ENCODE results near the gene GLT1D1.
A peak's percentile ranks its signal among the peaks of the same experiment; 100 is the strongest.
"Not testable (repeated sequence)": the region's sequence is repeated elsewhere in the genome, so short reads cannot be mapped to it uniquely, and the experiment has no call there.

The GLT1D1 gene

GRCh38 chr12:128823916-128824839 lies 29.1 kb upstream of the GLT1D1 start, which contains the start of gene SLC15A4:
SLC15A4 (minus strand) TSS chr12:128823958; CDS start chr12:128823943, 15 bp downstream.
- Histone ChIP-seq H3K4me1 (ENCODE audit: control insufficient read depth, insufficient read depth, low read length) (peaks cover 14% of the 10 kb centered on the region), H3K36me3 (ENCODE audit: control insufficient read depth, insufficient read depth, low read length) (peaks cover 3% of the 10 kb centered on the region), H3K4me3 (ENCODE audit: low read depth, low read length) (peak within 1 kb of the TSS; percentile 84), H3K27me3 (ENCODE audit: control insufficient read depth, insufficient read depth, low read length) (no peaks in the 10 kb centered on the region), H3K9ac (ENCODE audit: low read depth, low read length) (peak within 1 kb of the TSS; percentile 97), H3K9me3 (ENCODE audit: control insufficient read depth, insufficient read depth, low read length) (no peaks in the 10 kb centered on the region)

DNA sequence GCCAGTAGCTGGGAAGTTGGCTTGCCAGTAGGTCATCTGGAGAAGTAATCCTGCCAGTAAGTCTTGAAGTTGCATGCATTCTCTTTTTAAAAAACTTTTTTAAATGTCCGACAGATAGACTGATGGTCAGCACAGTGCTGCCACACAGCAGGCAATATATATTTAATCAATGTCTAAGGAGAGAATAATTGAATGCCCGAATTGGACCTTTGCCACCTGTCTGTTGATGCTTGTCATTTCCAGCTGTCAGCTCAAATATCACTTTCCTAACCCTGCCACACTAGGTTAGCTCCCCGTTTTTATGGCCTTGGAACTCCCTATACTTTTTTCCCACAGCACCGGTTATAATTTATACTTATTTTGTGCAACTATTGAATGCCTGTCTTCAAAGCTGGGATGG lies 27.4 kb upstream of the GLT1D1 start:
- Histone ChIP-seq H3K9ac (ENCODE audit: low read depth, low read length) (no peak overlapping the region), H3K4me1 (ENCODE audit: control insufficient read depth, insufficient read depth, low read length) (peaks cover 7% of the 10 kb centered on the region), H3K9me3 (ENCODE audit: control insufficient read depth, insufficient read depth, low read length) (no peaks in the 10 kb centered on the region), H3K27me3 (ENCODE audit: control insufficient read depth, insufficient read depth, low read length) (no peaks in the 10 kb centered on the region), H3K4me3 (ENCODE audit: low read depth, low read length) (no peak overlapping the region), H3K36me3 (ENCODE audit: control insufficient read depth, insufficient read depth, low read length) (peaks cover 3% of the 10 kb centered on the region)

DNA sequence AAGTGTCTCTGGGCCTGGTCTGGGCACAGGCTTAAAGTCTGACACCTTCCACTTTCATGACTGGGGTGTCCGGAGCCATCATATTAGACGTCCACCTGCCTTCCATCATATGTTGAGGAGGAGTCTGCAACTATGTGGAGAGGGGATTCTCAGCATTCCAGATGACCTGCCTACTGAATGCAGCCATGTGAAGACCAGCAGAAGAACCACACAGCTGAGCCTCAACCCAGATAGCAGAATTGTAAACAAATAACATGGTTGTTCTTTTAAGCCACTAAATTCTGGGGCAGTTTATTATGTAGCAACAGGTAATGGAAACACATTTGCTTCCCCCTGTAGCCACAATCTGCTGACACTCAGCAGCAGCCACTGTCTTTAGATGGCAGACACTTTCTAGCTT lies 25.6 kb upstream of the GLT1D1 start:
- H3K9me3 ChIP-seq (ENCODE audit: control insufficient read depth, insufficient read depth, low read length), result no peaks in the 10 kb centered on the region
- H3K27me3 ChIP-seq (ENCODE audit: control insufficient read depth, insufficient read depth, low read length), result no peaks in the 10 kb centered on the region
- H3K4me1 ChIP-seq (ENCODE audit: control insufficient read depth, insufficient read depth, low read length), result peaks cover 5% of the 10 kb centered on the region
- no peak overlapping the region for H3K4me3 ChIP-seq (ENCODE audit: low read depth, low read length)
- peaks cover 3% of the 10 kb centered on the region for H3K36me3 ChIP-seq (ENCODE audit: control insufficient read depth, insufficient read depth, low read length)
- no peak overlapping the region for H3K9ac ChIP-seq (ENCODE audit: low read depth, low read length)

- Histone ChIP-seq H3K27me3 (ENCODE audit: control insufficient read depth, insufficient read depth, low read length) (no peaks in the 10 kb centered on the region), H3K9me3 (ENCODE audit: control insufficient read depth, insufficient read depth, low read length) (no peaks in the 10 kb centered on the region), H3K9ac (ENCODE audit: low read depth, low read length) (no peak overlapping the region), H3K36me3 (ENCODE audit: control insufficient read depth, insufficient read depth, low read length) (peaks cover 3% of the 10 kb centered on the region), H3K4me1 (ENCODE audit: control insufficient read depth, insufficient read depth, low read length) (no peaks in the 10 kb centered on the region), H3K4me3 (ENCODE audit: low read depth, low read length) (no peak overlapping the region)
Observed at GRCh38 chr12:128829861-128830504, 23.3 kb upstream of the GLT1D1 start.

DNA sequence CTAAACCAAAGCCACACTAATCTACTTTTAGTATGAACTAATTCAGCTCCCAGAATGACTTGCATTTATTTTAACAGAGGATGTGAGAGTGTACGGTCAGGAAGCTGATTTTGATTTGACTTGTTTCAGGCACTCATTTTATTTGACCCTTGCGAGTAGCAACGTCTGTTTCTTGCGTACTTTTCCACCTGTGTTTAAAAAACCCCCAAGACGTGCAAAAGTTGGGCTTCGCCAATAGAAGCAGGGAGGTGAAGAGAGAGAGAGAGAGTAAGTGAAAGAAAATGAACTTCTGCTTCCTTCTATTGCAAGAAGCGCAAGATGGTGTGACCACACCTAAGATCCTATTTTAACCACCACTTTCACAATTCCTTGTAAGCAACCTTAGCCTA lies 22.8 kb upstream of the GLT1D1 start:
- Histone ChIP-seq H3K9ac (ENCODE audit: low read depth, low read length) (no peak overlapping the region), H3K27me3 (ENCODE audit: control insufficient read depth, insufficient read depth, low read length) (no peaks in the 10 kb centered on the region), H3K9me3 (ENCODE audit: control insufficient read depth, insufficient read depth, low read length) (no peaks in the 10 kb centered on the region), H3K4me3 (ENCODE audit: low read depth, low read length) (no peak overlapping the region), H3K4me1 (ENCODE audit: control insufficient read depth, insufficient read depth, low read length) (no peaks in the 10 kb centered on the region), H3K36me3 (ENCODE audit: control insufficient read depth, insufficient read depth, low read length) (peaks cover 3% of the 10 kb centered on the region)

DNA sequence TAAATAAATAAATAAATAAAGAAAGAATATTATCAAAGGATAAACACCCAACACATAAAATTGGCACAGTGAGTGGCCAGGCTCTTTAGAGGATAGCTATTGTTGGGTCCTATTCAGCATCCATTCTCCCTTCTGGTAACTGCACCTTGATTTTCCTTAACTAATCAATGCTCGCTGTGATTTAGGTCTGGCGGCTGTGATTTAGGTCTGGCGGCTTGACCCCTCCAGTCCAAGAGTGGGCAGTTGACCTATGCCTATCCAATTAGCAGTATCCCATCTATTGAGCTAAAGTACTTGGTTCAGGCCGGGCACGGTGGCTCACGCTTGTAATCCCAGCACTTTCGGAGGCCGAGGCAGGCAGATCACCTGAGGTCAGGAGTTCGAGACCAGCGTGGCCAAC lies 19.9 kb upstream of the GLT1D1 start:
- no peak overlapping the region for H3K9ac ChIP-seq (ENCODE audit: low read depth, low read length)
- H3K4me1 ChIP-seq (ENCODE audit: control insufficient read depth, insufficient read depth, low read length), result no peaks in the 10 kb centered on the region
- no peaks in the 10 kb centered on the region for H3K36me3 ChIP-seq (ENCODE audit: control insufficient read depth, insufficient read depth, low read length)
- H3K4me3 ChIP-seq (ENCODE audit: low read depth, low read length), result no peak overlapping the region
- H3K9me3 ChIP-seq (ENCODE audit: control insufficient read depth, insufficient read depth, low read length), result no peaks in the 10 kb centered on the region
- H3K27me3 ChIP-seq (ENCODE audit: control insufficient read depth, insufficient read depth, low read length), result no peaks in the 10 kb centered on the region

- H3K9me3 ChIP-seq (ENCODE audit: control insufficient read depth, insufficient read depth, low read length); H3K4me1 ChIP-seq (ENCODE audit: control insufficient read depth, insufficient read depth, low read length); H3K36me3 ChIP-seq (ENCODE audit: control insufficient read depth, insufficient read depth, low read length); H3K4me3 ChIP-seq (ENCODE audit: low read depth, low read length); H3K9ac ChIP-seq (ENCODE audit: low read depth, low read length); H3K27me3 ChIP-seq (ENCODE audit: control insufficient read depth, insufficient read depth, low read length): not testable (repeated sequence)
Observed at GRCh38 chr12:128839885-128840284, 13.4 kb upstream of the GLT1D1 start.

DNA sequence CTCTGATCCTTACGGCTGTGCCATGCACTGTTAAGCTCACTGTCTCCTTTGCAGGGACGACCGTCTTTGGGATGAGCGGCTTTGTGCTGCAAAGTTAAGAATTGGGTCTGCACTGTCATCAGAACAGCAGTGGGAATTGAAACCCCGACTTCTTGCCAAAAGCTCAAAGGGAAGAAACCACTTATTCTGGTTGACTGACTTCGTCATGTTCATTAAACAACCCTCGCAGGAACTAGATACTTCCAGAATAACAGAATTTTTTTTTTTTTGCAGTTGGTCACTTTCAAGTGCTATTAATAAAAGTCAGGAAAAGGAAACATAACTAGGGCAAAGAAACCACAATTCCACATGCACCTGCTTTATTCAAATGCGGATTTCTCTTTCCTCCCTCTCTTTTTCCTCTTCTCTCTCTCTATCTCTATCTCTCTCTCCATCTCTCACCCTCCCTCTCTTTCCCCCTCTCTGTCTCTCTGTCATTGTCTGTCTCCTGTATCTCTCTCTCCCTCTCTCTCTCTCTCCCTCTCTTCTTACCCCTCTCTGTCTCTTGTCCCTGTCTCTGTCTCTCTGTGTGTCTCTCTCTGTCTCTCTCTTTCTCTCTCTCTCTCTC lies 12.3 kb upstream of the GLT1D1 start:
- H3K27me3 ChIP-seq (ENCODE audit: control insufficient read depth, insufficient read depth, low read length), result no peaks in the 10 kb centered on the region
- H3K9me3 ChIP-seq (ENCODE audit: control insufficient read depth, insufficient read depth, low read length), result no peaks in the 10 kb centered on the region
- H3K4me1 ChIP-seq (ENCODE audit: control insufficient read depth, insufficient read depth, low read length), result no peaks in the 10 kb centered on the region
- H3K4me3 ChIP-seq (ENCODE audit: low read depth, low read length), result no peak overlapping the region
- no peak overlapping the region for H3K9ac ChIP-seq (ENCODE audit: low read depth, low read length)
- H3K36me3 ChIP-seq (ENCODE audit: control insufficient read depth, insufficient read depth, low read length), result no peaks in the 10 kb centered on the region

DNA sequence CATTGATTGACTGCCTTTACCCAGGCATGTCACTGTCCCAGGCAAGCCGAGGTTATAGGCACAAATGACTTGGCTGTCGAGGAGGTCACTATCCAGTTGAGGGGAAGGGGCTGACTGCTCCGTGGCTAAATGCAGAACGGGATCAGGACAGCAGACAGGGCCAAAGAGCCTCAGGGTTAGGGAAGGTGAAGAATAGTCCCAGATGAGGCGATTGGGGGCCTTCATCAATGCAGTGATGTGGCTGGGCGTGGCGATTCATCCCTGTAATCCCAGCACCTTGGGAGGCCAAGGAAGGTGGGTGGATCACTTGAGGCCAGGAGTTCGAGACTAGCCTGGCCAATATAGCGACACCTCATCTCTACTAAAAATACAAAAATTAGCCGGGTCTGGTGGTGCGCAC lies 10.7 kb upstream of the GLT1D1 start:
- no peaks in the 10 kb centered on the region for H3K4me1 ChIP-seq (ENCODE audit: control insufficient read depth, insufficient read depth, low read length)
- H3K9ac ChIP-seq (ENCODE audit: low read depth, low read length), result no peak overlapping the region
- no peaks in the 10 kb centered on the region for H3K27me3 ChIP-seq (ENCODE audit: control insufficient read depth, insufficient read depth, low read length)
- H3K36me3 ChIP-seq (ENCODE audit: control insufficient read depth, insufficient read depth, low read length), result no peaks in the 10 kb centered on the region
- no peak overlapping the region for H3K4me3 ChIP-seq (ENCODE audit: low read depth, low read length)
- no peaks in the 10 kb centered on the region for H3K9me3 ChIP-seq (ENCODE audit: control insufficient read depth, insufficient read depth, low read length)

DNA sequence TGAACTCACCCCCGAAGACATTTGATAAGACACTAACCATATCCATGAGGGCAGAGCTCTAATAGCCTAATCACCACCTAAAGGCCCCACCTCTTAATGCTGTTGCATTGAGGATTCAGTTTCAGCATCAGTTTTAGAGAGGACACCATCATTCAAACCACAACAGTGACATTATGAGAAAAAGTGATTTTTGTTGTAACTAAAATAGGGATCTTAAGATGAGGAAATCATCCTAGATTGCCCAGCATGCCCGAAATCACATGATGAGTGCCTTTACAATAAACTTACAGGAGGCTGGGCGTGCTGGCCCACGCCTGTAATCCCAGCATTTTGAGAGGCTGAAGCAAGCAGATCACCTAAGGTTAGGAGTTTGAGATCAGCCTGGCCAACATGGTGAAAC lies 9.7 kb upstream of the GLT1D1 start:
- no peaks in the 10 kb centered on the region for H3K36me3 ChIP-seq (ENCODE audit: control insufficient read depth, insufficient read depth, low read length)
- no peak overlapping the region for H3K4me3 ChIP-seq (ENCODE audit: low read depth, low read length)
- H3K4me1 ChIP-seq (ENCODE audit: control insufficient read depth, insufficient read depth, low read length), result no peaks in the 10 kb centered on the region
- H3K9me3 ChIP-seq (ENCODE audit: control insufficient read depth, insufficient read depth, low read length), result no peaks in the 10 kb centered on the region
- H3K27me3 ChIP-seq (ENCODE audit: control insufficient read depth, insufficient read depth, low read length), result no peaks in the 10 kb centered on the region
- no peak overlapping the region for H3K9ac ChIP-seq (ENCODE audit: low read depth, low read length)

GRCh38 chr12:128844031-128844635 lies 9.1 kb upstream of the GLT1D1 start:
- H3K4me1 ChIP-seq (ENCODE audit: control insufficient read depth, insufficient read depth, low read length), result no peaks in the 10 kb centered on the region

More at GRCh38 chr12:128844031-128844635, 9.1 kb upstream of the GLT1D1 start:
- no peaks in the 10 kb centered on the region for H3K27me3 ChIP-seq (ENCODE audit: control insufficient read depth, insufficient read depth, low read length)
- no peak overlapping the region for H3K4me3 ChIP-seq (ENCODE audit: low read depth, low read length)
- no peaks in the 10 kb centered on the region for H3K9me3 ChIP-seq (ENCODE audit: control insufficient read depth, insufficient read depth, low read length)
- H3K36me3 ChIP-seq (ENCODE audit: control insufficient read depth, insufficient read depth, low read length), result no peaks in the 10 kb centered on the region
- no peak overlapping the region for H3K9ac ChIP-seq (ENCODE audit: low read depth, low read length)

All from iPS-15b (cell line).